Uterus (tissue), 2 donors: Measurements from ENCODE around the gene TOP1.

Source experiments
- CTCF ChIP-seq, 4 experiments: fragments of 200-600 bp in 2 of 4; fragments of 450-650 bp in 2 of 4; sonication (generic) in 2 of 4; IDR thresholded peaks; one replicate each; pipeline ENCODE4 v1.5.1; 2016 to 2019; ENCODE audit warnings: antibody characterized with exemption in 4 of 4, mild to moderate bottlenecking in 2 of 4, moderate library complexity in 1 of 4
- POLR2A ChIP-seq, 2 donors: fragments of 450-650 bp; IDR thresholded peaks; one replicate each; pipeline ENCODE4 v1.6.1; 2016; ENCODE audit warnings: antibody characterized with exemption in 2 of 2, mild to moderate bottlenecking in 1 of 2, moderate library complexity in 1 of 2

GRCh38 chr20:41040855-41041254 is 12.2 kb downstream of the TOP1 start:
- TF ChIP-seq CTCF (IDR thresholded peaks at IDR 0.05) (no peak), POLR2A (IDR thresholded peaks at IDR 0.05) (no peak)
